Activated CD4-positive, alpha-beta T cell treated with anti-CD3 and anti-CD28 coated beads, Interleukin-2, amount 10 ng/mL, durations not matched to agents 7 days and 5 days (primary cell): ENCODE data around the gene AKR1A1. TPM values are rescaled to one million over a fixed set of nuclear protein-coding genes. Genes with fewer than 3 reads are reported as not detected.

Experiments
- CTCF ChIA-PET: fragments of 350-600 bp; sonication (Branson Sonifier 250); formaldehyde crosslinking; loops from one replicate; lab custom pipeline; 2021; ENCODE audit warnings: antibody characterized with exemption; lab: Charles Lee
- POLR2A ChIA-PET: fragments of 350-600 bp; sonication (Branson Sonifier 250); formaldehyde crosslinking; loops from one replicate; lab custom pipeline; 2021; ENCODE audit warnings: antibody characterized with exemption; lab: Charles Lee
- DNase-seq: peaks from one replicate; pipeline ENCODE4 v3.0.0-alpha.2; 2020
- H3K27ac Mint-ChIP-seq: one replicate; pipeline ENCODE4 v1.8.0; 2021; ENCODE audit warnings: mild to moderate bottlenecking, moderate library complexity, mixed read lengths
- H3K27me3 Mint-ChIP-seq: one replicate; pipeline ENCODE4 v1.8.0; 2021; ENCODE audit warnings: mixed read lengths
- H3K36me3 Mint-ChIP-seq: one replicate; pipeline ENCODE4 v1.8.0; 2021; ENCODE audit warnings: low read depth, mixed read lengths
- H3K4me1 Mint-ChIP-seq: one replicate; pipeline ENCODE4 v1.8.0; 2021; ENCODE audit warnings: mixed read lengths
- H3K4me3 Mint-ChIP-seq: one replicate; pipeline ENCODE4 v1.8.0; 2021; ENCODE audit warnings: mild to moderate bottlenecking, moderate library complexity, mixed read lengths
- H3K9me3 Mint-ChIP-seq: one replicate; pipeline ENCODE4 v1.8.0; 2021; ENCODE audit warnings: mixed read lengths
- total RNA-seq, 2 experiments: library from RNA; stranded (reverse); gene quantifications; one replicate each; pipeline ENCODE4 v1.2.3, GENCODE V29; 2021

AKR1A1 gene
- total RNA-seq, 2 experiments from 2014 or later = 134 to 135 TPM

DNA sequence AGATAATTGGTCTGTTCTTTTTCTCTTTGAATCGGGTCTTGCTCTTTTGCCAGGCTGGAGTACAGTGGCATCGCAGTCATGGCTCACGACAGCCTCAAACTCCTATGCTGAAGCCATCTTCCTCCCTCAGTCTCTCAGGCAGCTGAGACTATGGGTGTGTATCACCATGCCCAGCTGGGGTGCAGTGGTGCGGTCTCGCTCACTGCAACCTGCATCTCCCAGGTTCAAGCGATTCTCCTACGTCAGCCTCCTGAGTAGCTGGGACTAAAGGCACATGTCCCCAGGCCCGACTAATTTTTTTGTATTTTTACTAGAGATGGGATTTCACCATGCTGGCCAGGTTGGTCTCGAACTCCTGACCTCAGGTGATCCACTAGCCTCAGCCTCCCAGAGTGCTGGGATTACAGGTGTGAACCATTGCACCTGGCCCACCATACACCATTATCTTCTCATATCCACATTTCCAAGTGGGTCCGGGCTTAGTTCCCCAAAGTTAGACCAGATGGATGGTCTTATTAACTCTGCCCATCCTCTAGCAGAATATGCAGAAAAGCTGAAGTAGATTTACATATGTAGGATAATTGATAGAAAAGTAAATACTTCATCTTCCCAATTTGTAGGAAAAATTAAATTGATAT lies 60.1 kb downstream of the AKR1A1 start:
- no peaks in the 10 kb centered on the region for H3K27me3 Mint-ChIP-seq
- H3K36me3 Mint-ChIP-seq = peaks cover 68% of the 10 kb centered on the region
- ChIA-PET POLR2A (no interaction called here), CTCF (interaction anchor here (0.6 kb wide), 2 partner anchors 10 to 45 kb away, joined by 3 to 6 read pairs; no protein-coding TSS in a partner anchor)
- peaks cover 22% of the 10 kb centered on the region for H3K4me1 Mint-ChIP-seq
- no peak overlapping the region for H3K4me3 Mint-ChIP-seq
- no peaks in the 10 kb centered on the region for H3K9me3 Mint-ChIP-seq
- DNase-seq = no peak
- H3K27ac Mint-ChIP-seq = peak overlapping the region; percentile 57

DNA sequence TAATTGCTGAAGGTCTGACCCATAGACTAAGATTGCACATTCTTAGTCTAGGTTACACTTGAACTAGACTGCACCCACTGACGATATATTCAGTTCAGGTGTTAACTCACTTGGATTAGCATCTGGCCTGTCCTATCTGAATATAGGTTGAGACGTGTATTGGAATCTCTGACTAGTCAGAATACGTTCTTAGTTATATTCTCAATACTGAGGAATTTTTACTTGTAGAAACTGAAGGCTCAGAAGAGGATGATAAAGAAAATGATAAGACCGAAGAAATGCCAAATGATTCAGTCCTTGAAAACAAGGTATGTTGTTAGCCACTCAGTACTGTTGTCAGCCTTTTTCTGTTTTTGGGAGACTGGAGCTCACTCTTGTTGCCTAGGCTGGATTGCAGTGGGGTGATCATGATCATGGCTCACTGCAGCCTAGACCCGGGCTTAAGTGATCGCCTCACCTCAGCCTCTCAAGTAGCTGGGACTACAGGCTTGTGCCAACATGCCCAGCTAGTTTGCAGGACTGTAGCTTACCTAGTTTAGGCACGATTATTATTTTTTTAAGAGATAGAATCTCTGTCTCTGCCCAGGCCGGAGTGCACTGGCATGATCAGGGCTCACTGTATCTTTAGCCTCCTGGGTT lies 62.4 kb downstream of the AKR1A1 start:
- ChIA-PET POLR2A (no interaction called here), CTCF (interaction anchor here (0.9 to 1.5 kb wide), 2 partner anchors 16 to 20 kb away, joined by 3 to 5 read pairs; no protein-coding TSS in a partner anchor)
- Mint-ChIP-seq H3K4me3 (no peak overlapping the region), H3K4me1 (peaks cover 5% of the 10 kb centered on the region), H3K36me3 (peaks cover 64% of the 10 kb centered on the region), H3K9me3 (no peaks in the 10 kb centered on the region), H3K27ac (no peak overlapping the region), H3K27me3 (no peaks in the 10 kb centered on the region)
- no peak for DNase-seq

DNA sequence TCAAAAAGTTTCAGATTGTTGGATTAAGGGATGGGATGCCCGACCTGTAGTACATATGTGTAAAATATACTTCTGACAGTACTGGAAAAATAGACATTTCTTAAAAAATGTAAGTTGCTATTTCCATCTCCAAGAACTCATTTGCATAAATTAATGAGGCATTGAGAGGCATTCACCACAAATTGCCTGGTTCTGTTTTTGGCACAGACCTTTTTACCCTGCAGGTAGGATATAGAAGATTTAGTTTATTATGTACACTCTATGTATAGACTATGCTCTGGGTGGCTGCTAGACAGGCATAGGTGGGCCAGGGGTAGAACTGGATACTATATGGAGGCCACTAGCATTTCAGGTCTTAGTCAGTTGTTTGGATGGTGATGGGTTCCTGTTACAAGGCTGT lies 65.3 kb downstream of the AKR1A1 start:
- CTCF ChIA-PET = no interaction called here
- H3K36me3 Mint-ChIP-seq = peaks cover 50% of the 10 kb centered on the region
- POLR2A ChIA-PET = no interaction called here

DNA sequence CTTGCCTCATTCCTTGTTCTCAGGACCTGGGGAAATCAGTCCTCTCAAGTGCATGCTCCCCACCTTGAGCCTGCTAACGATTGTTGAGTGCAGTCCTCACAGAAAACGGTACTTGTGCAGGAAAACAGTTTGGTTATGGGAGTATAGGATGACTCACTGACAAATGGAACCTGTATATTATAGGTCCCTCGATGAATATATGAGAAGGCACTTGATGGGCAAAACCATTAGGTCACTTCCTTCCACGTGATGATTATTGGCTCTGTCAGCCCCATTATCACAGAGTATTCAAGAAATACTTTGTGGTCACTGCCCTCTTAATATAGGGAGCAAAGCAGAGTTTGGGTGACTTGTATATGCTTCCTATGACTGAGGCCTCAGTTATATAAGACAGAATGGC lies 67.0 kb downstream of the AKR1A1 start:
- Mint-ChIP-seq H3K27me3 (no peaks in the 10 kb centered on the region), H3K27ac (no peak overlapping the region)

More for the DNA sequence above, 65.3 kb downstream of the AKR1A1 start:
- no peaks in the 10 kb centered on the region for H3K9me3 Mint-ChIP-seq
- DNase-seq = no peak
- H3K27ac Mint-ChIP-seq = no peak overlapping the region
- H3K4me3 Mint-ChIP-seq = no peak overlapping the region
- no peaks in the 10 kb centered on the region for H3K27me3 Mint-ChIP-seq
- no peaks in the 10 kb centered on the region for H3K4me1 Mint-ChIP-seq

DNA sequence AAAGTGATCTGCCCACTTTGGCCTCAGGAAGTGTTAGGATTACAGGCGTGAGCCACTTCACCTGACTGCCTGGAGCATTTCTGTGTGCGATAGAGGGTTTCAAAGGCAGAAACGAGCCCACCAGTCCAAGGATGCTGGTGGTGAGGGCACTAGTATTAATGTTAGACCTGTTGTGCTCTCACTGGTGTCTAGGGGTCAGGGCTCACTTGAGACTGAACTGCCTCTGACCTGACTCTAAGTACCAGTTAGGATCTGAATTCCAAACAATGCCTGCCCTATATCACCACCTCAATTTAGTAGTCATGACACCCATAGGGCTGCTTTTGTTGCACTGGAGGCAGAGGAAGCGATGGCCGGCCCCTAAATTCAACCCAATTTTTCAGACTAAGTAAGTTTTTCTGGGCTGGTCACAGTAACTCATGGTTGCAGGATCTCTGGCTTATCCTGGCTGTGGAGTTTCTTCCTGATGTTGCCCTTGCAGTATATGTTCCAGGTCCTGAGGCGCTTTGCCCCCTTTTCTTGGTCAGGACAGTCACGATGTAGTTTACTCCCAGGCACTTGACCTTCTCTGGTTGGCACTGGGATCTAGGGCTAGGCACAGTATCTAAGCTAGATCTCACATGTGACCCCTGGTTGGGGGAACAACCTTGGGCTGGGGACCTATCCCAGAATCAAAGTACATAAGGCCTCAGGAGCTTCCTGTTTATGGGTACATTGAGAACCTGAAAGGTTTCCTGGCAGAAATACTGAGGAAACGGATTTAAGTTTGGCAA lies 68.7 kb downstream of the AKR1A1 start:
- DNase-seq = no peak
- H3K9me3 Mint-ChIP-seq = no peaks in the 10 kb centered on the region
- peak overlapping the region; percentile 74 for H3K27ac Mint-ChIP-seq
- no peaks in the 10 kb centered on the region for H3K27me3 Mint-ChIP-seq
- peaks cover 43% of the 10 kb centered on the region for H3K36me3 Mint-ChIP-seq
- CTCF ChIA-PET = interaction anchor here (1.3 kb wide), 1 partner anchor 10 kb away, joined by 3 read pairs; no protein-coding TSS in a partner anchor
- H3K4me3 Mint-ChIP-seq = no peak overlapping the region
- no peaks in the 10 kb centered on the region for H3K4me1 Mint-ChIP-seq
- POLR2A ChIA-PET = interaction anchor here (0.7 kb wide), 1 partner anchor 36 kb away, joined by 3 read pairs; no protein-coding TSS in a partner anchor

More for the DNA sequence above, 67.0 kb downstream of the AKR1A1 start:
- no peak for DNase-seq
- CTCF ChIA-PET = no interaction called here
- POLR2A ChIA-PET = no interaction called here
- H3K4me3 Mint-ChIP-seq = no peak overlapping the region
- no peaks in the 10 kb centered on the region for H3K4me1 Mint-ChIP-seq
- H3K36me3 Mint-ChIP-seq = peaks cover 43% of the 10 kb centered on the region
- no peaks in the 10 kb centered on the region for H3K9me3 Mint-ChIP-seq

Other genes starting within 250 kb of the AKR1A1 start
- gene HPDL, start 223.9 kb upstream of the AKR1A1 start, total RNA-seq = 1 to 10 TPM; 6.2 to 6.5 TPM
- 10 to 100 TPM; 22.6 to 34.4 TPM for gene TOE1, start 210.7 kb upstream of the AKR1A1 start, total RNA-seq
- gene MUTYH, start 210.4 kb upstream of the AKR1A1 start, total RNA-seq = 10 to 100 TPM; 51.7 to 55.1 TPM
- gene TESK2, start 59.7 kb upstream of the AKR1A1 start, total RNA-seq = 1 to 10 TPM; 2.6 to 3.5 TPM
- 1 to 10 TPM; 5.3 to 5.8 TPM for gene CCDC163, start 50.8 kb upstream of the AKR1A1 start, total RNA-seq
- gene MMACHC, start 50.5 kb upstream of the AKR1A1 start, total RNA-seq = 1 to 10 TPM; 6.6 to 6.7 TPM
- 100 to 1,000 TPM; 269 to 331 TPM for gene PRDX1, start 28.9 kb upstream of the AKR1A1 start, total RNA-seq
- 100 to 1,000 TPM; 193 to 198 TPM for gene NASP, start 33.2 kb downstream of the AKR1A1 start, total RNA-seq
- gene CCDC17, start 73.2 kb downstream of the AKR1A1 start, total RNA-seq = 1 to 10 TPM; 2.3 to 3.3 TPM
- 100 to 1,000 TPM; 117 to 124 TPM for gene GPBP1L1, start 135.7 kb downstream of the AKR1A1 start, total RNA-seq
- 10 to 100 TPM; 18.6 to 27.4 TPM for gene TMEM69, start 137.4 kb downstream of the AKR1A1 start, total RNA-seq
- 10 to 100 TPM in 1 of 2 experiments, 1 to 10 TPM in 1; 9.5 to 11.8 TPM for gene IPP, start 199.8 kb downstream of the AKR1A1 start, total RNA-seq